ENCODE measurements around the gene UTP25.
"Not testable (repeated sequence)": the region's sequence is repeated elsewhere in the genome, so short reads cannot be mapped to it uniquely, and the experiment has no call there.

The UTP25 gene

DNA sequence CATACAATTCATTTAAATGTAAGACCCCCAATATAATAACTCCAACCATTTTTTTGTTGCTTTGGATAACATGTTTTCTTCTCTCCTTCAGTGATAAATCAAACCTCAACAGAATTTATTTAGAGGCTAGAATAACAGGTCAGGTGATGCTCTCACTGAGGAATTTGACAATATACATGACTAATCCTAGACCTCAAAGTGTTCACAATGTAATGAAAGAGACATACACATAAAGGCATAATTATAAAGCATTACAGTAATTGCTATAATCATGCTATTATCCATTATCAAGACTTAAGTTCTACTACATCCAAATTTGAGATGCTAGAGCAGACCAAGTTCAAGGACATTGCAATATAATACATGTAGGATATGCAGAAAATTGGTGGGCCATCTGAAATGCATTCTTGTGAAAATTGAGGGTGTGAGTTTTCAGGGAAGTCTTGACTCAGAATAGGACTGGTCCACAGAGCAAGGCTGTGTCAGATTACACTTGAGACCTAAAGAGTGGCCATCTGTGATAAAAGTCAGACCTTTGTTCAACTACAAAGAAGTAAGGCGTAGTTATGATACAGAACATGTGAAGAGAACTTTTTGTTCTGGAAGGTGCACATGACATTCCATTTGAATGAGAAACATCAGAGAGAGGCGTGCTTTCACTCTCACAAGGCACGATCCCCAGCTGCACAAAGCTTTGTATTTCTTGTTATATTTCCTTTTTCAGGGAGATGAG lies 45.5 kb downstream of the UTP25 start:
- DNase-seq (ENCODE audit: low read depth), result no peak

DNA sequence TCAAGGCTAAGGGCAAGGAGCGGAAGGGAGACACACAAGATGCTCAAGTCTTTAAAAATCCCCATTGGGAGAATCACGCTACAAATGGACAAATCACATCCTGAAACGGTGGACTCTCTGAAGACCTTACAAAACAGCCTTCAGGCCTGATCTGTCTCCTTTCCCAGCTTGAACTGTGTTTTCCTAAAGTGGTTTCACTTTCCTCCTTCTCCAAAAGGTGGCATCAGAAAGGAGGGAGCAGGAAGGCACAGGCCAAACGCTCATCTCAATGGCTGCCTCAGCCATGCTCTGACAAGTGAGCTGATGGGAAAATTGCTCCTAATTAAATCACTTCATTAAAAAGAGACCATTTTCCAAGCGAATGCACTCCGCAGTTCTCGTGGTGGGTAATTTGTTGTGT lies 47.7 kb downstream of the UTP25 start:
- DNase-seq (ENCODE audit: low read depth), result no peak

GRCh38 chr1:209876078-209876800 lies 48.5 kb downstream of the UTP25 start:
- DNase-seq (ENCODE audit: low read depth), result no peak

GRCh38 chr1:209877087-209877764 lies 49.5 kb downstream of the UTP25 start:
- DNase-seq (ENCODE audit: low read depth), result no peak

DNA sequence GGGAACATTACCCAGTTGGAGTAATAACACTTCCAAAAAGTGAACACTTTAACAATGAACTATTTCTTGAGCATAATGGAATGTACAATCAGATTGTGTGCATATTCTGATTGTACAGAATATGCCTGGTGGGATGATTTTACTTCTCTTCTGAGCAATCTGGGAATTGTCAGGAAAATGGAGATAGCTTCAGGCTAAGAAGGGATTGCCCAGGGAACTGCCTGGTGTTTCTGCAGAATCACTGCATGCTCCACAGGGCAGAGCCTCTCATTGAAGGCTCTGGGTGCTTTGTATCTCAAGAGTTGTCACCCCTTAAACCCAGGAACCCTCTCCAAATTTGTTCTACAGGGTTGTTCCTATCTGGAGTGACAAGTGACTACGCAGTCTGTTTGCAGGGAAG lies 51.2 kb downstream of the UTP25 start:
- no peak for DNase-seq (ENCODE audit: low read depth)

DNA sequence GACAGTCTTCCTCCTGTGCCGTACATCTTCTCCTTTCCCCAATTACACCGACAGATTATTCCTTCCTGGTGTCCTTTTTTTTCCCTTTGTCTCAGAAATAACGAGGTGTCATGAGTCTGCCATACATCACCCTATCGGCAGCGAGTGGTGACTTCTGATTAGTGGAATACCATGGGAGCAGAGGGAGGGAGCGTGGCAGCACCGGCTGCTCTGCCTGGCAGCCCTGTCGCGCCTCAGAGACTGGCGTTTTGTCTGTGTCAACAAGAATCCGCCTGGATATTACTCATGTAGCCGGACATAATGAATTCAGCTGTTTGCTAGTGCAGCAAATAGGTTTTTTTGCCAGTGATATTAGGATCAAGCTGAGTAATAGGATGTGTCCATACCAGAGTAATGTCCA lies 51.8 kb downstream of the UTP25 start:
- DNase-seq (ENCODE audit: low read depth), result no peak

- no peak for DNase-seq (ENCODE audit: low read depth)
Measured at GRCh38 chr1:209880031-209880430, 52.3 kb downstream of the UTP25 start.

DNA sequence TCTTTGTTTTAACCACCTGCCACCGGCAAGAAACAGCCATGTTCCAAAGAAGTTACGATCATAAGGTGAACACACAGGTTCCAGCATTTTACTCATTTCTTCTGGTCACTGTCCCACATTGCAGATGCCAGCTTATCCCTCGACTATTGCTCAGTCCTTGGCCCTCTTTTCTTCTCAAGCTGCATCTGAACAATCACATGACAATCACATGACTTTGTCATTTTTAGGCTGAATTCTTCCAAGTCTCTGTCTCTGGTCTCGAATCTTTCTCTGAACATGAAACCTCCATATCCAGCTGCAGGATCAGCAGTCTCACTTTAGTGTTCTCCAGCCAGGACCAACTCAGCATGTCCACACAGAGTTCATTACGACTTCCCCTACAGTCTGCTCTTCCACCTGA lies 53.8 kb downstream of the UTP25 start:
- no peak for DNase-seq (ENCODE audit: low read depth)

GRCh38 chr1:209882286-209882685 lies 54.5 kb downstream of the UTP25 start:
- no peak for DNase-seq (ENCODE audit: low read depth)

- DNase-seq (ENCODE audit: low read depth), result no peak
Measured at GRCh38 chr1:209882942-209883340, 55.2 kb downstream of the UTP25 start.

DNA sequence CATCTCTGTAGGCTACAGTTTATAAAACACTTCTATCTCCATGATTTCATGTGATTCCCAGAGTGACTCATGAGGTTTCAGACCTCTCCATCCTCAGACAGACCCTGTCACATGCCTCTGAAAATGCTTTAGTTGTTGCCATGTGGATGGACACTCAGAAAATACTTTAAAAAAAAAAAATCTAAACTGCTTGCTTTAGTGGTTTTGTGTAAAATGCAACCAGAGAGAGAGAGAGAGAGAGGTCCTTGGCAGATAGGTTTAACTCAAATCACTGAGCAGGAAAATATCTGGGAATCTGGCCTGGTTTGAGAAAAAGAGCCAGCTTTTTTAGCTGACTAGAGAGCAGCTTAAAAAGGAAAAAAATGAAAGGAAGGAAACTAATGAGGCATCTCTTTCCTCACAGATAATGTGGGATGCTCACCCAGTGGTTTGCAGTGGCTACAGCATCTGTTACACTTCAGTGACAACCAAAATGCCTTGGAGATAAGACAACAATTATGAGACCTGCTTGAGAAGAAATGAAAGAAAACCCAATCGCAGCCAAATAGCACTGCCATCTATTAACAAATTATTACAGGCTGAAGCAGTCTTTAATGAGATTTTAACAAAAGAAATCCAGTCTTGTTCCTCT lies 55.7 kb downstream of the UTP25 start:
- no peak for DNase-seq (ENCODE audit: low read depth)

GRCh38 chr1:209884249-209884648 lies 56.5 kb downstream of the UTP25 start:
- DNase-seq (ENCODE audit: low read depth), result no peak

DNA sequence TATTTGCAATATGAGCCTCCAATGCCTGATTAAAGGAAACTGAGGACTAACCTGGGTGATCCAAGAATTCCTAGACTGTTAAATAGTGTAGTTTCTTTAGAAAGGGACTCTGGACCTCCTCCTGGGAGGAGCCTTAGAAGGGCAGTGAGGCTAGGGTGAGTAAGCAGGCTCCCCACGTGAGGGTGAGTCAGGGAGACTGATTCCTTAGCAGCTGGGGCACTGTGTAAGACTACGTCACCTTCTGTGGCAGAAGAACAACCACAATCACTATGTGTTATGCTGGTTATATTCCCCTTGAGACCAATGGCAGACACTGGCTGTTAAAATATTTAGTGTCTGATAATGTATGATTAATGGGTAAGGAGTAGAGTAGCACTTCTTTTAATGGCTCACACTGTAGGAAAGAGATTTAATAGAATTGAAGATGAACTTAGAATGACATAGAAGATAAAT lies 56.9 kb downstream of the UTP25 start:
- peak; percentile 7 for DNase-seq (ENCODE audit: low read depth)

DNA sequence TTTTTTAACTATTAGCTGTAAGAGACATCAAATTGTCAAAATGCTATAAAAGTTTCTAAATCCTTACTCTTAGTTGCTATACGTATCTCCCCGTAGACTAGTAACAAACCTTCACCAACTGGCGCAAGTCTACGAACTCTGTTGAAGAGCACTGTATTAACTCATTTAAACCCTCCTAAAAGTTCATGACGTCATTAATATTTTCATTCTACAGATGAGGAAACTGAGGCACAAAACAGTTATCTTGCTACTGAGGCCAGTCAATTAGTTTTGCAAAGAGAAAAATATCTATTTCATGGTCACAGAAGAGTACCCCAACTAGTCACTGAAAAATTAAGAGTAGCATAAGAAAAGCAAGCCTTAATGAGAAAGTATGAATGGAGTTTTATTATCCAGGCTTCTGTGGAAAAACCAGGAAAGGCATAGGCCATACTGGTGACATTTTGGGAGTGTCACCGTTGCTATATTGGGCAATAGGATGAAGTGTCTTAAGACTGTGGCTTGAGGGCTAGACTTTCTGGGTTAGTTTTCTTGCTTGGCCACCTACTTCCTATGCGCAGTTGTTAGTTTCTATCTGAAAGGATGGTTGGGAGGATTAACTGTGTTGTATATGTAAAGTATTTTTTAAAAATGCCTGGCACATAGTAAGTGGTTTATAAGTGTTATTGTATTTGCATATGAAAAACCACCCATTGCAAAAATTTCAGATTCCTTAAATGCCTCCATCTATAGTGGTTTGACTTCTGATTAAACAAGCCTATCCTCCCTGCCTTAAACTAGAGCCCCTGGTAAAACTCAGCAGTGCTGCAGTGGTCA lies 57.8 kb downstream of the UTP25 start:
- no peak for DNase-seq (ENCODE audit: low read depth)

- DNase-seq (ENCODE audit: low read depth), result no peak
Measured at GRCh38 chr1:209886219-209886536, 58.4 kb downstream of the UTP25 start.

DNA sequence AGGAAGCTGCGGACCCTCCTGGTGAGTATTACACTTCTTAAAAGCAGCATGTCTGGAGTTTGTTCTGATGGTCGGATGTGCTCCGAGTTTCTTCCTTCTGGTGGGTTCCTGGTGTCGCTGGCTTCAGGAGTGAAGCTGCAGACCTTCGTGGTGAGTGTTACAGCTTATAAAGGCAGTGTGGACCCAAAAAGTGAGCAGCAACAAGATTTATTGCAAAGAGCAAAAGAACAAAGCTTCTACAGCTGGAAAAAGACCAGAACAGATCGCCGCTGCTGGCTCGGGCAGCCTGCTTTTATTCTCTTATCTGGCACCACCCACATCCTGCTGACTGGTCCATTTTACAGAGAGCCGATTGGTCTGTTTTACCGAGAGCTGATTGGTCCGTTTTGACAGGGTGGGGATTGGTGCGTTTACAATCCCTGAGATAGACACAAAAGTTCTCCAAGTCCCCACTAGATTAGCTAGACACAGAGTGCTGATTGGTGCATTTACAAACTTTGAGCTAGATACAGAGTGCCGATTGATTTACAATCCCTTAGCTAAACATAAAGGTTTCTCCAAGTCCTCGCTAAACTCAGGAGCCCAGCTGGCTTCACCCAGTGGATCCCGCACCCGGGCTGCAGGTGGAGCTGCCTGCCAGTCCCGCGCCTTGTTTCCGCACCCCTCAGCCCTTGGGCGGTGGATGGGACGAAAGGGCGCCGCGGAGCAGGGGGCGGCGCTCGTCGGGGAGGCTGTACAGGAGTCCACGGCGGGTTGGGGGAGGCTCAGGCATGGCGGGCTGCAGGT lies 60.7 kb downstream of the UTP25 start:
- DNase-seq (ENCODE audit: low read depth), result not testable (repeated sequence)

DNA sequence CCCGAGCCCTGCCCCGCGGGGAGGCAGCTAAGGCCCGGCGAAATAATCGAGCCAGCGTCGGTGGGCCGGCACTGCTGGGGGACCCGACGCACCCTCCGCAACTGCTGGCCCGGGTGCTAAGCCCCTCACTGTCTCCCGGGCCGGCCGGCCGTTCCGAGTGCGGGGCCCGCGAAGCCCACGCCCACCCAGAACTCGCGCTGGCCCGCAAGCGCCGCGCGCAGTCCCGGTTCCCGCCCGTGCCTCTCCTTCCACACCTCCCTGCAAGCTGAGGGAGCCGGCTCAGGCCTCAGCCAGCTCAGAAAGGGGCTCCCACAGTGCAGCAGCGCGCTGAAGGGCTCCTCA lies 61.3 kb downstream of the UTP25 start:
- DNase-seq (ENCODE audit: low read depth), result no peak

DNA sequence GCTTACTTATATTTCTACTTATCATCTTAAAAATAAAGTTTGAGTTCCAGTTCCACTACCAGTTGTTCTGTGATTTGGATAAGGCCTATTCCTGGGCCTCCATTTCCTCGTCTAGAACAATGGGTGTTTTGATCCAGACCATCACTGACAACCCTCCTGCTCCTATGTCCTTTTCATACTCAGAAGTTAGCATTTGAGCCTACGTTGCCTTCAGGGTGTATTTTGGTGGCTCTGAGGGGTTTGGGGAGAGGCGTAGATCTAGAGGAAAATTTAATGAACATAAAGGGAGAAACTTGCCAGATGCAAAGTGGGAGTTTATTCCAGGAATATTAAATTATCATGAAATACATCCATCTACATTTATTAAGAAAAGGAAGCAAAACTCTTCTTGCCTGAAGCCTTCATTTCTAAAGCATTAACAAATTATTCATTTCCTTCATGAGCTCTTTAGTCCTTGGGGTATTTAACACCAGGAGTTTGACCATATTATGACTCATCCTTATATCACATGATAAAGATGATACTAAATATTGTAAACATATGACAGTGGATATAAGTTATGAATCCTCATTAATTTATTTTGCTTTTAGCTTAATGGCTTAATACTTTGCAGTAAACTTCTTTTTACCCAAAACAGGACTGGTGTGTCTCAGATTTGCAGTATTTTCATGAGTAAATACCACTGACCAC lies 63.0 kb downstream of the UTP25 start:
- DNase-seq (ENCODE audit: low read depth), result no peak

- no peak for DNase-seq (ENCODE audit: low read depth)
Measured at GRCh38 chr1:209893751-209894150, 66.0 kb downstream of the UTP25 start.

DNA sequence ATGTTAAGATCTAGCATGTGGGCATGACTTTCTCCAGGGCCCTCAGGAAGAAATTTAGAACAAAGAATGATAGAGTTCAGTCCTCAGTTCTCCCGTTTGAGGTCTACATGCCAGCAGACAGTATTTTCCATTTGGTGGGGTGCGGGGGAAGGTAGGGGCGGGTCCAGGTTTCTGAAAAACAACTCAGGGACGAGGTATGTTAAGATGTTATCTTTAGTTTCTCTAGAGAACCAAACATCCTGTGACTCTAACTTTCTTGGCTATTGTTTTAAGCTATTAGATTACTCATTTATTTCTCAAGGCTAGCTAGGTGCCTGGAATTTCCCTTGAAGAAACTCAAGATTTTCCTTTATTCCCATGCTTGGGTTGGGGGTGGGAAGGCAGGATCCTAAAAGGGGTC lies 67.9 kb downstream of the UTP25 start:
- no peak for DNase-seq (ENCODE audit: low read depth)

- DNase-seq (ENCODE audit: low read depth), result no peak
Measured at GRCh38 chr1:209896346-209896745, 68.6 kb downstream of the UTP25 start.
